Panc1 (cell line): ENCODE data around the gene SLC44A3. TPM values are rescaled to one million over a fixed set of nuclear protein-coding genes. Genes with fewer than 3 reads are reported as not detected.

Experiments used
- ATAC-seq: fragments of 200-7000 bp; cut with Tn5 transposase; 2 replicates; pipeline ENCODE4 v1.9.1; 2020; ENCODE audit warnings: mild to moderate bottlenecking, moderate library complexity
- BruUV-seq: library from RNA; stranded (reverse); fragments of 400-500 nt; replicated peaks from 2 replicates; lab custom pipeline; 2021; lab: Mats Ljungman, UMichigan
- CTCF ChIA-PET: fragments of 300-600 bp; sonication (Branson Sonifier 250); formaldehyde crosslinking; loops from one replicate; lab custom pipeline; 2022; ENCODE audit warnings: antibody characterized with exemption; lab: Charles Lee
- POLR2A ChIA-PET: fragments of 300-600 bp; sonication (Branson Sonifier 250); formaldehyde crosslinking; loops from one replicate; lab custom pipeline; 2022; ENCODE audit warnings: antibody characterized with exemption; lab: Charles Lee
- DNase-seq: peaks from one replicate; pipeline ENCODE4 v3.0.0-alpha.2; 2010; ENCODE audit warnings: low read depth, low spot score
- H3K27ac ChIP-seq: 2 replicates; pipeline ENCODE4 v1.5.1; 2011; ENCODE audit warnings: mild to moderate bottlenecking, low read length, inconsistent platforms
- H3K27me3 ChIP-seq: fragments of 200-500 bp; sonication (Bioruptor generic); 2 replicates; pipeline ENCODE4 v1.6.0; 2014; ENCODE audit warnings: low read length, inconsistent platforms; ENCODE audit not compliant: control insufficient read depth, insufficient read depth
- H3K36me3 ChIP-seq: fragments of 200-500 bp; sonication (Bioruptor generic); 2 replicates; pipeline ENCODE4 v1.5.1; 2014; ENCODE audit warnings: inconsistent platforms, mild to moderate bottlenecking, low read length, moderate library complexity; ENCODE audit not compliant: control insufficient read depth, insufficient read depth
- H3K4me1 ChIP-seq: 2 replicates; pipeline ENCODE4 v1.5.1; 2011; ENCODE audit warnings: inconsistent platforms, mild to moderate bottlenecking, low read length, moderate library complexity; ENCODE audit not compliant: control insufficient read depth, insufficient read depth
- H3K4me3 ChIP-seq, 2 experiments: 2 replicates each; pipeline ENCODE4 v1.5.1; 2011 to 2012; ENCODE audit warnings: low read depth in 2 of 2, low read length in 2 of 2, mild to moderate bottlenecking in 2 of 2, inconsistent platforms in 1 of 2, moderate library complexity in 1 of 2
- H3K9me3 ChIP-seq: fragments of 200-500 bp; sonication (Bioruptor generic); 2 replicates; pipeline ENCODE4 v1.5.1; 2014; ENCODE audit warnings: low read depth, mild to moderate bottlenecking, inconsistent platforms, low read length, moderate library complexity; ENCODE audit not compliant: control insufficient read depth, insufficient read depth
- POLR2AphosphoS5 ChIP-seq: IDR thresholded peaks from 2 replicates; pipeline ENCODE4 v1.6.1; 2012; ENCODE audit warnings: mild to moderate bottlenecking, low read depth, low read length, moderate library complexity
- REST ChIP-seq, 2 experiments: IDR thresholded peaks; 2 replicates each; pipeline ENCODE4 v1.6.1; 2011 to 2012; ENCODE audit warnings: low read depth in 2 of 2, control low read depth in 1 of 2, low read length in 1 of 2, mild to moderate bottlenecking in 1 of 2, moderate library complexity in 1 of 2; ENCODE audit not compliant: insufficient read depth in 1 of 2
- SIN3A ChIP-seq: IDR thresholded peaks from 2 replicates; pipeline ENCODE4 v1.6.1; 2012; ENCODE audit warnings: low read depth, mild to moderate bottlenecking, low read length, moderate library complexity, borderline replicate concordance; ENCODE audit not compliant: insufficient read depth
- TCF7L2 ChIP-seq: IDR thresholded peaks from 2 replicates; pipeline ENCODE4 v1.6.1; 2011; ENCODE audit warnings: mild to moderate bottlenecking, low read depth, low read length, inconsistent platforms
- in situ Hi-C: cut with HindIII; loops from 2 replicates; pipeline ENCODE4 v1.10.0; 2016; ENCODE audit warnings: low sequenced_read_pairs, low pct_unique_long_range_greater_than_20kb
- intact Hi-C: fragments of 100-400 bp; cut with micrococcal nuclease; formaldehyde crosslinking; loops from one replicate; pipeline ENCODE4 v1.10.0; 2022; ENCODE audit not compliant: unreplicated experiment
- total RNA-seq: library from RNA; stranded (reverse); gene quantifications from one replicate; pipeline ENCODE4 v1.2.1, GENCODE V29; 2021; ENCODE audit not compliant: unreplicated experiment
- TF ChIP-seq, protein P1 (sequence below): fragments of 450-650 bp; IDR thresholded peaks from 2 replicates; pipeline ENCODE4 v1.5.1; 2017; ENCODE audit warnings: mild to moderate bottlenecking

Gene SLC44A3
- total RNA-seq, 1 experiment from 2014 or later = 1.3 TPM

GRCh38 chr1:94878329-94878728, 58.2 kb downstream of the SLC44A3 start:
- ATAC-seq (no peak), DNase-seq (no peak)
- H3K27ac ChIP-seq = no peak overlapping the region
- TF ChIP-seq REST (IDR thresholded peaks at IDR 0.05; ENCODE audit: insufficient read depth in 1 of 2, low read depth in 2 of 2, low read length in 1 of 2) (no peak), POLR2AphosphoS5 (no peak), TCF7L2 (no peak), SIN3A (no peak)
- TF ChIP-seq, protein P1, sequence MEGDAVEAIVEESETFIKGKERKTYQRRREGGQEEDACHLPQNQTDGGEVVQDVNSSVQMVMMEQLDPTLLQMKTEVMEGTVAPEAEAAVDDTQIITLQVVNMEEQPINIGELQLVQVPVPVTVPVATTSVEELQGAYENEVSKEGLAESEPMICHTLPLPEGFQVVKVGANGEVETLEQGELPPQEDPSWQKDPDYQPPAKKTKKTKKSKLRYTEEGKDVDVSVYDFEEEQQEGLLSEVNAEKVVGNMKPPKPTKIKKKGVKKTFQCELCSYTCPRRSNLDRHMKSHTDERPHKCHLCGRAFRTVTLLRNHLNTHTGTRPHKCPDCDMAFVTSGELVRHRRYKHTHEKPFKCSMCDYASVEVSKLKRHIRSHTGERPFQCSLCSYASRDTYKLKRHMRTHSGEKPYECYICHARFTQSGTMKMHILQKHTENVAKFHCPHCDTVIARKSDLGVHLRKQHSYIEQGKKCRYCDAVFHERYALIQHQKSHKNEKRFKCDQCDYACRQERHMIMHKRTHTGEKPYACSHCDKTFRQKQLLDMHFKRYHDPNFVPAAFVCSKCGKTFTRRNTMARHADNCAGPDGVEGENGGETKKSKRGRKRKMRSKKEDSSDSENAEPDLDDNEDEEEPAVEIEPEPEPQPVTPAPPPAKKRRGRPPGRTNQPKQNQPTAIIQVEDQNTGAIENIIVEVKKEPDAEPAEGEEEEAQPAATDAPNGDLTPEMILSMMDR = no peak
- H3K4me3 ChIP-seq = no peak overlapping the region
- no peaks in the 10 kb centered on the region for H3K36me3 ChIP-seq
- ChIA-PET CTCF (no interaction called here), POLR2A (no interaction called here)
- no peaks in the 10 kb centered on the region for H3K4me1 ChIP-seq
- no TSS peak for BruUV-seq
- intact Hi-C loops (no loop called here), in situ Hi-C loops (no loop called here)
- H3K27me3 ChIP-seq = no peaks in the 10 kb centered on the region
- no peaks in the 10 kb centered on the region for H3K9me3 ChIP-seq

GRCh38 chr1:94883691-94884090, 63.5 kb downstream of the SLC44A3 start:
- no TSS peak for BruUV-seq
- Histone ChIP-seq H3K27ac (no peak overlapping the region), H3K27me3 (no peaks in the 10 kb centered on the region), H3K9me3 (no peaks in the 10 kb centered on the region), H3K4me3 (no peak overlapping the region), H3K4me1 (no peaks in the 10 kb centered on the region), H3K36me3 (no peaks in the 10 kb centered on the region)
- intact Hi-C loops (no loop called here), in situ Hi-C loops (no loop called here)
- no peak for ATAC-seq
- ChIA-PET CTCF (no interaction called here), POLR2A (no interaction called here)
- DNase-seq = no peak
- TF ChIP-seq, protein P1 = no peak

DNA sequence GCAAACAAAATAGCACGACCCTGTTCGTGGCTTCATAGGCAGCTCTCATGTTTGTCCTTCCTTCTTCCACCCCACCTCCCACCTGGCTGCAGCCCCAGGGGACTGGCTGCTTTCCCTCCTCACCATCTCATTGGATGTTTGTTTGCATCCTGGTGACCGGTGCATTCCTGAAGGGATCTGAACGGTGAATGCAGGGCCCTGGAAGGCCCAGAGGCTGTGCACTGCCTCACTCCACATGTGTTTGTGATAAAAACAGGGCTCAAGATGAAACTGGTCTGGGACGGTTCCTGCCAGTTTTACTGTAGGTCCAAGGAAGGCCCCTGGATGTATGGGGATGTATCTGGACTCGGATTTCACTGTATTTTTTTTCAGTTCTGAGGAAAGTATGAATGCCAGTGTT, 63.9 kb downstream of the SLC44A3 start:
- CTCF ChIA-PET = no interaction called here
- TF ChIP-seq REST (IDR thresholded peaks at IDR 0.05; ENCODE audit: insufficient read depth in 1 of 2, low read depth in 2 of 2, low read length in 1 of 2) (no peak), TCF7L2 (no peak), SIN3A (no peak), POLR2AphosphoS5 (no peak)
- TF ChIP-seq, protein P1 = no peak
- DNase-seq (no peak), ATAC-seq (no peak; the same call in 1 of the 2 replicates)
- Histone ChIP-seq H3K4me1 (no peaks in the 10 kb centered on the region), H3K27me3 (no peaks in the 10 kb centered on the region), H3K9me3 (no peaks in the 10 kb centered on the region), H3K4me3 (no peak overlapping the region), H3K36me3 (no peaks in the 10 kb centered on the region), H3K27ac (no peak overlapping the region)
- in situ Hi-C loops = no loop called here
- no TSS peak for BruUV-seq
- intact Hi-C loops = no loop called here
- POLR2A ChIA-PET = no interaction called here
